ENCODE measurements around the gene NHLRC3.
"Not testable (repeated sequence)": the region's sequence is repeated elsewhere in the genome, so short reads cannot be mapped to it uniquely, and the experiment has no call there.

NHLRC3 gene

GRCh38 chr13:39047560-39047959 lies 9.3 kb downstream of the NHLRC3 start:
- DNase-seq = no peak

DNA sequence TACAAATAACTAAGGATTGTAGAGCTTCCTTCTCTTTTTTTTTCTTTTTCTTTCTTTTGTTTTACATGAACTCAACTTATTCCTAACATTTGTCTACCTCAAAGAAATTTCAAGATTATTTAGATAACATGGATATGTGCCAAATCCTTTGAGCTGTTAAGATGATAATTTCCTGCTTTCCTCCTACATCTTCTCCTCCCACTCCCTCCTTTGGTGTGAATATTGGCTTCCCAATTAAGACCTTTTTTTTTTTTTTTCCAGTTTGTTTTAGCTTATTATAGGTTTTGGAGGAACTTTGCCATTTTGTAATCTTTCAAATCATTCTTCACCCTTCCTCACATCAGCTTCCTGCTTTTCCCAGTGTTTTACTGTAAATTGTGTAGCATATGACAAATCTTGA lies 10.6 kb downstream of the NHLRC3 start:
- no peak for DNase-seq

GRCh38 chr13:39049274-39049673 lies 11.0 kb downstream of the NHLRC3 start:
- no peak for DNase-seq

DNA sequence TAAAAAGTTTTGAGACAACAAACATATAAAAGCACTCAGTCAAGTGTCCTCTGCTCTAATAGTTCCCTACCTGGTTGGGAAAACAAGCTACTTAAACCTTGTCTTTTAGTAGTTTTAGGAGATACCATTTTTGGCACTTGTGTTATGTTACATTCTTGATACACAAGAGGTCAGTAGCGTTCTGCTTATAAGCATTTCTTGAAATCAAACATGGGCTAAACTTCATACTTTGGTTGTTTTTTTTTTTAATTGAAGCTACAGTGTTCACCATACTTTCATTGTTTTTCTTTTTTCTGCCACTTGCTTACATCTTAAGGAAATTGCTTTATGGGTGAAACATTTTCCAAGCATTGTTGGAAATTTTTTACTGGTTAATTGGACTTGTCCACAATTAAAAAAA lies 12.9 kb downstream of the NHLRC3 start:
- DNase-seq = peak; percentile 45

- DNase-seq = no peak
Observed at GRCh38 chr13:39052944-39053343, 14.7 kb downstream of the NHLRC3 start.

GRCh38 chr13:39054112-39054511 lies 15.9 kb downstream of the NHLRC3 start:
- no peak for DNase-seq

- no peak for DNase-seq
Observed at GRCh38 chr13:39056018-39056417, 17.8 kb downstream of the NHLRC3 start.

- DNase-seq = no peak
Observed at GRCh38 chr13:39058040-39058439, 19.8 kb downstream of the NHLRC3 start.

DNA sequence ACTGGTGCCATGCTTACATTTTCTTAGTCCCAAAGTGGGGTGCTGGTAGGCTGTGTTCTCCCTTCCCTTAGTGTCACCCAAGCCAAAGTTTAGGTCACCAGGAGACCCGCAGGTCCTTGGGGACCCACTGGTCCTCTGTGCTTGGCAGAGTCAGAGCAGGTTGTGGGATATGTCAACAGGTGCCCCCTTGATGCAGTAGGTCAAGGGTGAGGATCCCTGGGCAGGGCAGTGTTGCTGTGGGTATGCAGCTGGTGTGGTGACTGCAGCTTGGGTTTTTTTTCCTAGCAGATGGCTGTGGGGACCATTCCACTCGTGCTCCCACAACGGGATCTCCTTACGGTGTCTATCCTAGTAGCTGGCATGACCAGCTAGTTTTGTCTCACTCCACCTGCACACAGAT lies 23.7 kb downstream of the NHLRC3 start:
- no peak for DNase-seq

DNA sequence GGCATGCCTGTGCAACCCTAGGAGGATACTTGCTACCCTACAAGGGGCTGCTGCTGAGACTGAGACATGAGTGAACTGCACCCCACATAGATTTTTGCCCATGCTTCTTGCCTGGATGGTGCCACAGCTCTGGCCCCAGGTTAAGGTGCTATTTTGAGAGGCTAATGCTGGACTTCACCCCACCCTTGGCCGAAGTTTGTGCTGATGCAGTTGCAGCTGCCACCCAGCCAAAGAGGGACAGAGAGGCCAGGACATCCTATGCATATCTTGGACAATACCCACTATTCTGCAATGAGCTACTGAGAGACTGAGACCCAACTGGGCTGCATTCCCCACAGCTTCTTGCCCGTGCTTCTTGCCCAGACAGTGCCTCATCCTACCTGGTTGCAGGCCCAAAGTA lies 34.6 kb downstream of the NHLRC3 start:
- no peak for DNase-seq

DNA sequence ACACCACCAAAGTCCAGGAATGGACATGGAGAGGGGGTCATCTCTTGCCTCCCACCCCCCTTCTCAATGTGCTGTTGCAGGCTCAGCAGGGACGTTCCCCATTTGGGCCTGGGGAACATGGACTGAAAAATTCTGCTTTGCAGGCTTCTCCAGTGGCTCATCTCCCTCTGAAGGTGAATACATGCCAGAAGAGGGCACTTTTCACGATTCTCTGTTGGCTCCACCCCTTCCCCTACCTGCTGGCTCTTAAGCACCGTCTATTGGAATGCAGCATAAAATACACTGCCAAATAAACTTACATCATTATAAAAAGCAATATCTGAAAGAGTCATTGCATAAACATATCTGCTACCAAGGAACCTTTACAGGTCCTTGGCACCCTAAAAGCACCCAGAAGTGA lies 35.7 kb downstream of the NHLRC3 start:
- no peak for DNase-seq

- not testable (repeated sequence) for DNase-seq
Observed at GRCh38 chr13:39086251-39086945, 48.1 kb downstream of the NHLRC3 start.

DNA sequence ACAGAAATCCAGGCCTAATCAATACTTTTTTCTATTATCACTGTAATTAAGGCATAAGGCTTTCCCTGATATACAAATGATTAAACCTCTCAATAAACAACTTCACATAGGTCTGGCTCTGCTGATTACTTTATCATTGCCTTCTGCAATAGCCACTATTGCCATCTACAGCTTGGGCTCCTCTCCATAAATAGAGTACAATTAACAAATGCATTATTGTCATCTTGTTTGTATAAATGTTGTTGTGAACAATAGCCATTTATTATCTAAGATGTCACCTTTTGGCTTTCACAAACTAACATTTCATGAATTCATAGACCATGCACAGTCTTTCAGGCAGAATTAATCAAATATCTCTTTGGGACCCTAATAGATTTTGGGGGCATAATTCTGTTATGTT lies 53.3 kb downstream of the NHLRC3 start:
- no peak for DNase-seq

DNA sequence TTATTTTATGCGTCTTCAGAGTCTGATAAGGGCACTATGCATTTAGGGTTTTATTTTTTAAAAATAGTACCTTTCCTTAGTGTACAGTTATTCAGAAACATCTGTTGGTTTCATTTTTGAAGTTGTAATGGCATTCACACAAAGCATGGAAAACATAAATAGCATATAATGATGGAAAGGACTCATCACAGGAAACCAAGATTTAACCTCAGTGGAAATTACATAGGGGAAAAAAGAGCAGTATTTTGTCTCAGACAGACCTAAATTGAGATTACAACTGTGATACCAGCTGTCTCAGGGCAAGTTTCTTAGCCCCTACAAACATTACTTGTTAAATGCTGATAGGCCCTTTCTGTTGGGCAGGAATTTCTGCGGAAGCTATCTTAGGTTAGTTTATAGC lies 57.2 kb downstream of the NHLRC3 start:
- DNase-seq = no peak

GRCh38 chr13:39099231-39099630 lies 61.0 kb downstream of the NHLRC3 start:
- no peak for DNase-seq

All from NCI-H2171 treated with DMSO at 0.1 percent for 48 hours (cell line).